ENCODE results near the gene SLC44A5.

GRCh38 chr1:75245239-75245638 lies 365.7 kb downstream of the SLC44A5 start:
- no peak for TF ChIP-seq EZH2 (IDR thresholded peaks at IDR 0.05; ENCODE audit: borderline replicate concordance, low read length)
- TF ChIP-seq, protein P1, sequence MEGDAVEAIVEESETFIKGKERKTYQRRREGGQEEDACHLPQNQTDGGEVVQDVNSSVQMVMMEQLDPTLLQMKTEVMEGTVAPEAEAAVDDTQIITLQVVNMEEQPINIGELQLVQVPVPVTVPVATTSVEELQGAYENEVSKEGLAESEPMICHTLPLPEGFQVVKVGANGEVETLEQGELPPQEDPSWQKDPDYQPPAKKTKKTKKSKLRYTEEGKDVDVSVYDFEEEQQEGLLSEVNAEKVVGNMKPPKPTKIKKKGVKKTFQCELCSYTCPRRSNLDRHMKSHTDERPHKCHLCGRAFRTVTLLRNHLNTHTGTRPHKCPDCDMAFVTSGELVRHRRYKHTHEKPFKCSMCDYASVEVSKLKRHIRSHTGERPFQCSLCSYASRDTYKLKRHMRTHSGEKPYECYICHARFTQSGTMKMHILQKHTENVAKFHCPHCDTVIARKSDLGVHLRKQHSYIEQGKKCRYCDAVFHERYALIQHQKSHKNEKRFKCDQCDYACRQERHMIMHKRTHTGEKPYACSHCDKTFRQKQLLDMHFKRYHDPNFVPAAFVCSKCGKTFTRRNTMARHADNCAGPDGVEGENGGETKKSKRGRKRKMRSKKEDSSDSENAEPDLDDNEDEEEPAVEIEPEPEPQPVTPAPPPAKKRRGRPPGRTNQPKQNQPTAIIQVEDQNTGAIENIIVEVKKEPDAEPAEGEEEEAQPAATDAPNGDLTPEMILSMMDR (conservative IDR thresholded peaks at IDR 0.05 in 1 of 2, IDR thresholded peaks at IDR 0.05 in 1 of 2; ENCODE audit: extremely low read depth in 1 of 2, insufficient read depth in 1 of 2, low read depth in 1 of 2, low read length in 2 of 2): no peak

Measured in mammary epithelial cell (primary cell).